ENCODE measurements around the gene XPR1.

GRCh38 chr1:180779584-180779983 lies 147.8 kb downstream of the XPR1 start:
- TF ChIP-seq BCL11A (IDR thresholded peaks at IDR 0.05; ENCODE audit: low read depth in 2 of 2, low read length in 2 of 2) (no peak), EGR1 (IDR thresholded peaks at IDR 0.05; ENCODE audit: borderline replicate concordance, low read depth, low read length) (no peak), SIN3A (conservative IDR thresholded peaks at IDR 0.05 in 1 of 2, IDR thresholded peaks at IDR 0.05 in 1 of 2; ENCODE audit: low read depth in 1 of 2, low read length in 2 of 2) (no peak), EZH2 (IDR thresholded peaks at IDR 0.05; ENCODE audit: low read depth, low read length, severe bottlenecking) (no peak), POLR2A (IDR thresholded peaks at IDR 0.05; ENCODE audit: control extremely low read depth in 1 of 2, low read depth in 2 of 2, low read length in 2 of 2) (no peak), CEBPB (IDR thresholded peaks at IDR 0.05; ENCODE audit: low read depth, low read length) (no peak), RXRA (IDR thresholded peaks at IDR 0.05; ENCODE audit: insufficient read depth, low read depth, low read length) (no peak)

Measured in H1 (cell line).